ENCODE results near the gene IQSEC1. TPM values are rescaled to one million over a fixed set of nuclear protein-coding genes. Genes with fewer than 3 reads are reported as not detected.
A peak's percentile ranks its signal among the peaks of the same experiment; 100 is the strongest.
"Not testable (repeated sequence)": the region's sequence is repeated elsewhere in the genome, so short reads cannot be mapped to it uniquely, and the experiment has no call there.

The IQSEC1 gene
- total and polyA plus RNA-seq, 9 of the 15 experiments (the other 6 are each of a cell fraction or from before 2014, with no cell fraction given) = 0.56 to 39.0 (median 6.8) TPM

GRCh38 chr3:12878758-12879157 lies 194.5 kb downstream of the IQSEC1 start:
- H3K9me1 ChIP-seq (ENCODE audit: control insufficient read depth, insufficient read depth, low read length); CTCF ChIA-PET (ENCODE audit: low intra/inter-chr PET ratio); H4K20me1 ChIP-seq (replicated peaks; ENCODE audit: control insufficient read depth, insufficient read depth, low read length); H3K79me2 ChIP-seq (ENCODE audit: control insufficient read depth, insufficient read depth, low read length); H3K9me3 ChIP-seq (replicated peaks; ENCODE audit: control insufficient read depth, insufficient read depth, low read depth, low read length); H3K27me3 ChIP-seq (ENCODE audit: control insufficient read depth in 2 of 2, insufficient read depth in 2 of 2, low read length in 2 of 2); H3K4me3 ChIP-seq; H3K36me3 ChIP-seq (ENCODE audit: control insufficient read depth, insufficient read depth, low read length); BruUV-seq (replicated peaks); ATAC-seq; TF ChIP-seq NR2C2 (CRISPR knock-in tag; IDR thresholded peaks at IDR 0.05); CEBPG (tag; conservative IDR thresholded peaks at IDR 0.05 in 1 of 2, IDR thresholded peaks at IDR 0.05 in 1 of 2): not testable (repeated sequence)
- intact Hi-C loops (cut with micrococcal nuclease) (loop anchor here (1.0 kb wide), 1 partner anchor 10 kb away; no protein-coding TSS in a partner anchor), in situ Hi-C loops (cut with MboI) (loop anchor here (25.0 kb wide), 1 partner anchor 741 kb away; no protein-coding TSS in a partner anchor)
- peak in 1 of 4 experiments; percentile 65 for DNase-seq (ENCODE audit: extremely low read depth in 1 of 4, low spot score in 3 of 4)
- H3K4me2 ChIP-seq (ENCODE audit: insufficient read depth, low read length) = peak overlapping the region; percentile 62
- H2AFZ ChIP-seq (ENCODE audit: low read depth, low read length) = peak overlapping the region; percentile 90
- POLR2A ChIA-PET = interaction anchor here (0.8 to 2.2 kb wide), 7 partner anchors 10 to 49 kb away, joined by 3 to 12 read pairs (median 4); partner anchors contain the start of gene RPL32
- peak overlapping the region; percentile 43 for H3K27ac ChIP-seq (ENCODE audit: extremely low read depth, low read depth, low read length)
- H3K4me1 ChIP-seq (replicated peaks in 1 of 2; ENCODE audit: control insufficient read depth in 2 of 2, insufficient read depth in 2 of 2, low read length in 2 of 2) = peaks cover 56 to 78% of the 10 kb centered on the region in 2 experiments
- WGBS (ENCODE audit: insufficient coverage, low coverage, missing lambda C conversion rate) = 0% methylated on average over 2 of the region's 2 CpGs
- peak; percentile 26 for FAIRE-seq
- peak overlapping the region in 1 of 2 experiments; percentile 47; a peak in 1 of 4 replicates for H3K9ac ChIP-seq (ENCODE audit: insufficient read depth in 1 of 2, low read depth in 2 of 2, low read length in 2 of 2)
- TF ChIP-seq PML (IDR thresholded peaks at IDR 0.05; ENCODE audit: low read length) (peak; percentile 70; the same call in 1 of the 2 replicates), NR2C2 (tag; IDR thresholded peaks at IDR 0.05) (peak; percentile 43), EP400 (IDR thresholded peaks at IDR 0.05) (peak; percentile 32; the same call in 1 of the 2 replicates), MBD2 (IDR thresholded peaks at IDR 0.05; ENCODE audit: borderline replicate concordance, low read depth) (0 out of 2 replicates have a peak, but pooled peaks have one; percentile 26), NFIC (IDR thresholded peaks at IDR 0.05) (peak; percentile 61), SMARCA4 (IDR thresholded peaks at IDR 0.05) (peak; percentile 91), TRIM24 (IDR thresholded peaks at IDR 0.05) (peak; percentile 55 to 83; a peak in 3 of 4 replicates), ZNF395 (CRISPR knock-in tag; IDR thresholded peaks at IDR 0.05) (peak; percentile 38; the same call in 1 of the 2 replicates), CBFA2T3 (IDR thresholded peaks at IDR 0.05) (peak; percentile 93), TAL1 (IDR thresholded peaks at IDR 0.05) (peak; percentile 87), DPF2 (IDR thresholded peaks at IDR 0.05) (peak; percentile 87), KLF16 (IDR thresholded peaks at IDR 0.05) (0 out of 2 replicates have a peak, but pooled peaks have one; percentile 62), TCF3 (CRISPR knock-in tag; IDR thresholded peaks at IDR 0.05) (peak; percentile 97), RNF2 (IDR thresholded peaks at IDR 0.05) (peak; percentile 38; the same call in 1 of the 2 replicates), ARID1B (IDR thresholded peaks at IDR 0.05) (peak; percentile 95), CC2D1A (IDR thresholded peaks at IDR 0.05) (peak; percentile 59; the same call in 1 of the 2 replicates), SMAD4 (CRISPR knock-in tag; conservative IDR thresholded peaks at IDR 0.05) (peak; percentile 81), FOXK2 (conservative IDR thresholded peaks at IDR 0.05 in 1 of 2, IDR thresholded peaks at IDR 0.05 in 1 of 2; ENCODE audit: low read depth in 2 of 2) (peak in 1 of 2 experiments; percentile 53; a peak in 1 of 4 replicates), GATAD2B (IDR thresholded peaks at IDR 0.05; ENCODE audit: borderline replicate concordance) (0 out of 2 replicates have a peak, but pooled peaks have one; percentile 65), MEIS2 (IDR thresholded peaks at IDR 0.05; ENCODE audit: partially characterized antibody) (peak; percentile 13), ESRRA (IDR thresholded peaks at IDR 0.05; ENCODE audit: borderline replicate concordance, low read depth) (peak; percentile 55; the same call in 1 of the 2 replicates), KDM1A (IDR thresholded peaks at IDR 0.05) (peak; percentile 61 to 67), HDAC1 (IDR thresholded peaks at IDR 0.05) (peak in 1 of 2 experiments; percentile 71; a peak in 3 of 4 replicates), CEBPG (CRISPR knock-in tag; IDR thresholded peaks at IDR 0.05) (peak; percentile 10; the same call in 1 of the 2 replicates), GTF2E2 (tag; IDR thresholded peaks at IDR 0.05) (peak; percentile 53; the same call in 1 of the 2 replicates)
